ENCODE results near the gene FHL5. TPM values are rescaled to one million over a fixed set of nuclear protein-coding genes. Genes with fewer than 3 reads are reported as not detected.

The FHL5 gene
- total and polyA plus RNA-seq, 2 donors (not counting 1 experiment from before 2014, with no cell fraction given), result not detected

DNA sequence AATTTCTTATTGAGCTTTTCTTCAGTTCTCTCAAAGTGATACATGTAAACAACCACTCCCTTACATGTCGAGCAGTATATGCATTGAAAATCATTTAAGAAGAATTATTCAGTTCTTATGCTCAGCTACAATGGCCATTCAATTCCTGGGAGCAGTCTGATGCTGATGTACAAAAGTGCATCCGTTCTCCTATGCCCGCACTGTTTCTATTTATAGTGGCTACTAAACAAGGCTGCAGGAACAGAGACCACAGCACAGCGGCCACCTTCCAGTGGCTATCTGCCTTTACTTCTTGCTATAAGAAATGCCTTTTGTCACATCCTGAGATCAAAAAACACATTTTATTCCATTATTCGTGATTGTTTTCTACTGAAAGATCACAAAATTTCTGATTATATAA, 82.2 kb downstream of the FHL5 start:
- no peak overlapping the region for H3K9ac ChIP-seq (ENCODE audit: low read length)
- no peak overlapping the region for H3K4me3 Mint-ChIP-seq
- no peaks in the 10 kb centered on the region for H3K36me3 ChIP-seq (replicated peaks in 1 of 2; ENCODE audit: control extremely low read depth in 1 of 2, control insufficient read depth in 1 of 2, extremely low read depth in 1 of 2, insufficient read depth in 2 of 2, low read length in 1 of 2)
- H3K27me3 Mint-ChIP-seq, result peaks cover 20% of the 10 kb centered on the region
- no peaks in the 10 kb centered on the region for H3K4me1 Mint-ChIP-seq
- WGBS (ENCODE audit: insufficient coverage), result 69% methylated on average over 4 of the region's 5 CpGs
- H3K4me3 ChIP-seq (ENCODE audit: control extremely low read depth in 1 of 5, extremely low read depth in 1 of 5, insufficient read depth in 1 of 5, low read depth in 2 of 5, low read length in 4 of 5), result no peak overlapping the region
- H3K27ac Mint-ChIP-seq, result no peak overlapping the region
- intact Hi-C loops (cut with micrococcal nuclease), result no loop called here
- no peaks in the 10 kb centered on the region for H3K4me1 ChIP-seq (ENCODE audit: control insufficient read depth in 2 of 2, insufficient read depth in 2 of 2, low read length in 2 of 2)
- no peak overlapping the region for H3K4me2 ChIP-seq (replicated peaks; ENCODE audit: low read depth, low read length, poor library complexity, severe bottlenecking)
- no peak for DNase-seq
- no peaks in the 10 kb centered on the region for H4K20me1 ChIP-seq (ENCODE audit: control insufficient read depth, insufficient read depth, low read length, poor library complexity, severe bottlenecking)
- no peak overlapping the region for H3K27ac ChIP-seq (ENCODE audit: low read length in 2 of 2)
- no peak overlapping the region for H2AFZ ChIP-seq (ENCODE audit: insufficient read depth, low read depth, low read length, poor library complexity, severe bottlenecking)
- no peaks in the 10 kb centered on the region for H3K27me3 ChIP-seq (replicated peaks in 1 of 4; ENCODE audit: control extremely low read depth in 1 of 4, control insufficient read depth in 3 of 4, insufficient read depth in 4 of 4, low read length in 3 of 4)
- TF ChIP-seq, protein P1, sequence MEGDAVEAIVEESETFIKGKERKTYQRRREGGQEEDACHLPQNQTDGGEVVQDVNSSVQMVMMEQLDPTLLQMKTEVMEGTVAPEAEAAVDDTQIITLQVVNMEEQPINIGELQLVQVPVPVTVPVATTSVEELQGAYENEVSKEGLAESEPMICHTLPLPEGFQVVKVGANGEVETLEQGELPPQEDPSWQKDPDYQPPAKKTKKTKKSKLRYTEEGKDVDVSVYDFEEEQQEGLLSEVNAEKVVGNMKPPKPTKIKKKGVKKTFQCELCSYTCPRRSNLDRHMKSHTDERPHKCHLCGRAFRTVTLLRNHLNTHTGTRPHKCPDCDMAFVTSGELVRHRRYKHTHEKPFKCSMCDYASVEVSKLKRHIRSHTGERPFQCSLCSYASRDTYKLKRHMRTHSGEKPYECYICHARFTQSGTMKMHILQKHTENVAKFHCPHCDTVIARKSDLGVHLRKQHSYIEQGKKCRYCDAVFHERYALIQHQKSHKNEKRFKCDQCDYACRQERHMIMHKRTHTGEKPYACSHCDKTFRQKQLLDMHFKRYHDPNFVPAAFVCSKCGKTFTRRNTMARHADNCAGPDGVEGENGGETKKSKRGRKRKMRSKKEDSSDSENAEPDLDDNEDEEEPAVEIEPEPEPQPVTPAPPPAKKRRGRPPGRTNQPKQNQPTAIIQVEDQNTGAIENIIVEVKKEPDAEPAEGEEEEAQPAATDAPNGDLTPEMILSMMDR (IDR thresholded peaks at IDR 0.05), result no peak
- TF ChIP-seq EZH2 (IDR thresholded peaks at IDR 0.05; ENCODE audit: borderline replicate concordance, insufficient read depth, low read depth, low read length, poor library complexity, severe bottlenecking), result no peak
- CTCF ChIA-PET, result no interaction called here
- H3K79me2 ChIP-seq (ENCODE audit: control insufficient read depth, insufficient read depth, low read length), result no peaks in the 10 kb centered on the region
- H3K9me3 Mint-ChIP-seq (ENCODE audit: insufficient read depth), result no peaks in the 10 kb centered on the region
- no peaks in the 10 kb centered on the region for H3K9me3 ChIP-seq (ENCODE audit: control extremely low read depth in 1 of 3, control insufficient read depth in 2 of 3, insufficient read depth in 1 of 3, low read length in 2 of 3)
- no peak for ATAC-seq (ENCODE audit: low read depth)
- POLR2A ChIA-PET, result no interaction called here

DNA sequence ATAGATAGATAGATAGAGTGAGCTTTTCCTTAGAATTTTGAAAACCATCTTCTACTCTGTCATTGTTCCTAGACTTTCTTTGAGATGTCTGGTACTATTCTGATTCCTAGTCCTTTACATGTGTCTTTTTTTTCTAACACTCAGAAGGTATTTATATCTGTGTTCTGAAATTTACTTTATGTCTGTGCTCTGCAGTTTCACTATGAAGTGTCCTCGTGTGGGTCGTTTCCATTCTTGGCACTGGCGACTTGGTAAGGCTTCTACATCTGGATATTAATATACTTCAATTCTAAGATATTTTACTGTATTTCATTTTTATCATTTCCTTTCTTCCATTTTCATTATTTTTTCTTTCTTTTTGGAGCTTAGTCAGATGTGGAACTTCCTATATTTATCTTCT, 87.0 kb downstream of the FHL5 start:
- H3K4me3 Mint-ChIP-seq, result no peak overlapping the region
- Histone ChIP-seq H3K4me2 (replicated peaks; ENCODE audit: low read depth, low read length, poor library complexity, severe bottlenecking) (no peak overlapping the region), H3K36me3 (replicated peaks in 1 of 2; ENCODE audit: control extremely low read depth in 1 of 2, control insufficient read depth in 1 of 2, extremely low read depth in 1 of 2, insufficient read depth in 2 of 2, low read length in 1 of 2) (no peaks in the 10 kb centered on the region), H4K20me1 (ENCODE audit: control insufficient read depth, insufficient read depth, low read length, poor library complexity, severe bottlenecking) (no peaks in the 10 kb centered on the region), H2AFZ (ENCODE audit: insufficient read depth, low read depth, low read length, poor library complexity, severe bottlenecking) (no peak overlapping the region), H3K27me3 (replicated peaks in 1 of 4; ENCODE audit: control extremely low read depth in 1 of 4, control insufficient read depth in 3 of 4, insufficient read depth in 4 of 4, low read length in 3 of 4) (peaks cover 0 to under 1% (median 0%) of the 10 kb centered on the region in 4 experiments), H3K4me3 (ENCODE audit: control extremely low read depth in 1 of 5, extremely low read depth in 1 of 5, insufficient read depth in 1 of 5, low read depth in 2 of 5, low read length in 4 of 5) (no peak overlapping the region), H3K9me3 (ENCODE audit: control extremely low read depth in 1 of 3, control insufficient read depth in 2 of 3, insufficient read depth in 1 of 3, low read length in 2 of 3) (no peaks in the 10 kb centered on the region), H3K4me1 (ENCODE audit: control insufficient read depth in 2 of 2, insufficient read depth in 2 of 2, low read length in 2 of 2) (peaks cover 0 to 4% of the 10 kb centered on the region in 2 donors), H3K27ac (ENCODE audit: low read length in 2 of 2) (no peak overlapping the region), H3K79me2 (ENCODE audit: control insufficient read depth, insufficient read depth, low read length) (no peaks in the 10 kb centered on the region), H3K9ac (ENCODE audit: low read length) (no peak overlapping the region)
- ATAC-seq (ENCODE audit: low read depth) (no peak), DNase-seq (no peak)
- no peak overlapping the region for H3K27ac Mint-ChIP-seq
- CTCF ChIA-PET, result no interaction called here
- POLR2A ChIA-PET, result no interaction called here
- H3K4me1 Mint-ChIP-seq, result peaks cover 5% of the 10 kb centered on the region
- H3K27me3 Mint-ChIP-seq, result peaks cover 22% of the 10 kb centered on the region
- no peak for TF ChIP-seq EZH2 (IDR thresholded peaks at IDR 0.05; ENCODE audit: borderline replicate concordance, insufficient read depth, low read depth, low read length, poor library complexity, severe bottlenecking)
- TF ChIP-seq, protein P1 (IDR thresholded peaks at IDR 0.05), result no peak
- WGBS (ENCODE audit: insufficient coverage), result no CpG with 5 or more reads among the region's 3 CpGs
- intact Hi-C loops (cut with micrococcal nuclease), result no loop called here
- H3K9me3 Mint-ChIP-seq (ENCODE audit: insufficient read depth), result no peaks in the 10 kb centered on the region

Measured in B cell (primary cell).